ENCODE measurements around the gene GCFC2. TPM values are rescaled to one million over a fixed set of nuclear protein-coding genes. Genes with fewer than 3 reads are reported as not detected.
A peak's percentile ranks its signal among the peaks of the same experiment; 100 is the strongest.

Gene GCFC2
- total and polyA plus RNA-seq, 2 of the 13 experiments (the other 11 are each of a cell fraction or from before 2014, with no cell fraction given) = 26.8 to 49.0 TPM

DNA sequence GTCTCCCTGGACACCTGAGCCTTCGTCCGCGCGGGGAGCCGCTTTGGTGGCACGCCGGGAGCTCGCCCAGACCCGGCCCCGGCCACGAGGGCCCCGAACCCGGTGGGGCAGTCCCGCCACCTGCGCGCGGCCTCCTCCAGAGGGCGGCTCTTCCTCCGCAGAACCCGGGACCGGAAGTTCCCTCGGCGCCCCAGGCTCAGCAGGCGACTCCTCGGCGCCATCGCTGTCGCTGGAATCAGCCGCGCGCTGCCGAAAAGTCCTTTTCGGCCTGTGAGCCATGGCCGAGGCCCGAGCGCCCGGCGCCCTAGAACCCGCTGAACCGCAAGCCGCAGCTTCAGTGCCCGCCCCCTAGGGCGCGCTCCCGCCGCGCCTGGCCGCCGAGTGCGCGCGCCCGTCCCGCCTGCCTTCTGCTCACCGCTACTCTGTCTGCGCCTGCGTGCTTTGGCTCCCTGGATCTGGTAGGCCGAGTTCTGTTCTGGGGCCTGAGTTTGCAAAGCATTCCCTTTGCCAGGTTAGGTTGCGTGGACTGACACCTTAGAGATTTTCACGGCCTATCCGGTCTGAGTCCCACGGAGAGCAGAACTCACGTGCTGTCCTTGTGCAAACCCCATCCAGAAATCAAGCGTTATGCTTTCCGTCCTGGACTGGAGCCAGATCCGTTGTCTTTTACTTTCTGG, at the start of gene GCFC2 (continued):
- TF ChIP-seq, protein P1, sequence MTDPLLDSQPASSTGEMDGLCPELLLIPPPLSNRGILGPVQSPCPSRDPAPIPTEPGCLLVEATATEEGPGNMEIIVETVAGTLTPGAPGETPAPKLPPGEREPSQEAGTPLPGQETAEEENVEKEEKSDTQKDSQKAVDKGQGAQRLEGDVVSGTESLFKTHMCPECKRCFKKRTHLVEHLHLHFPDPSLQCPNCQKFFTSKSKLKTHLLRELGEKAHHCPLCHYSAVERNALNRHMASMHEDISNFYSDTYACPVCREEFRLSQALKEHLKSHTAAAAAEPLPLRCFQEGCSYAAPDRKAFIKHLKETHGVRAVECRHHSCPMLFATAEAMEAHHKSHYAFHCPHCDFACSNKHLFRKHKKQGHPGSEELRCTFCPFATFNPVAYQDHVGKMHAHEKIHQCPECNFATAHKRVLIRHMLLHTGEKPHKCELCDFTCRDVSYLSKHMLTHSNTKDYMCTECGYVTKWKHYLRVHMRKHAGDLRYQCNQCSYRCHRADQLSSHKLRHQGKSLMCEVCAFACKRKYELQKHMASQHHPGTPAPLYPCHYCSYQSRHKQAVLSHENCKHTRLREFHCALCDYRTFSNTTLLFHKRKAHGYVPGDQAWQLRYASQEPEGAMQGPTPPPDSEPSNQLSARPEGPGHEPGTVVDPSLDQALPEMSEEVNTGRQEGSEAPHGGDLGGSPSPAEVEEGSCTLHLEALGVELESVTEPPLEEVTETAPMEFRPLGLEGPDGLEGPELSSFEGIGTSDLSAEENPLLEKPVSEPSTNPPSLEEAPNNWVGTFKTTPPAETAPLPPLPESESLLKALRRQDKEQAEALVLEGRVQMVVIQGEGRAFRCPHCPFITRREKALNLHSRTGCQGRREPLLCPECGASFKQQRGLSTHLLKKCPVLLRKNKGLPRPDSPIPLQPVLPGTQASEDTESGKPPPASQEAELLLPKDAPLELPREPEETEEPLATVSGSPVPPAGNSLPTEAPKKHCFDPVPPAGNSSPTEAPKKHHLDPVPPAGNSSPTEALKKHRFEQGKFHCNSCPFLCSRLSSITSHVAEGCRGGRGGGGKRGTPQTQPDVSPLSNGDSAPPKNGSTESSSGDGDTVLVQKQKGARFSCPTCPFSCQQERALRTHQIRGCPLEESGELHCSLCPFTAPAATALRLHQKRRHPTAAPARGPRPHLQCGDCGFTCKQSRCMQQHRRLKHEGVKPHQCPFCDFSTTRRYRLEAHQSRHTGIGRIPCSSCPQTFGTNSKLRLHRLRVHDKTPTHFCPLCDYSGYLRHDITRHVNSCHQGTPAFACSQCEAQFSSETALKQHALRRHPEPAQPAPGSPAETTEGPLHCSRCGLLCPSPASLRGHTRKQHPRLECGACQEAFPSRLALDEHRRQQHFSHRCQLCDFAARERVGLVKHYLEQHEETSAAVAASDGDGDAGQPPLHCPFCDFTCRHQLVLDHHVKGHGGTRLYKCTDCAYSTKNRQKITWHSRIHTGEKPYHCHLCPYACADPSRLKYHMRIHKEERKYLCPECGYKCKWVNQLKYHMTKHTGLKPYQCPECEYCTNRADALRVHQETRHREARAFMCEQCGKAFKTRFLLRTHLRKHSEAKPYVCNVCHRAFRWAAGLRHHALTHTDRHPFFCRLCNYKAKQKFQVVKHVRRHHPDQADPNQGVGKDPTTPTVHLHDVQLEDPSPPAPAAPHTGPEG (CRISPR knock-in tag; IDR thresholded peaks at IDR 0.05) = peak; percentile 98
- TF ChIP-seq, protein P2, sequence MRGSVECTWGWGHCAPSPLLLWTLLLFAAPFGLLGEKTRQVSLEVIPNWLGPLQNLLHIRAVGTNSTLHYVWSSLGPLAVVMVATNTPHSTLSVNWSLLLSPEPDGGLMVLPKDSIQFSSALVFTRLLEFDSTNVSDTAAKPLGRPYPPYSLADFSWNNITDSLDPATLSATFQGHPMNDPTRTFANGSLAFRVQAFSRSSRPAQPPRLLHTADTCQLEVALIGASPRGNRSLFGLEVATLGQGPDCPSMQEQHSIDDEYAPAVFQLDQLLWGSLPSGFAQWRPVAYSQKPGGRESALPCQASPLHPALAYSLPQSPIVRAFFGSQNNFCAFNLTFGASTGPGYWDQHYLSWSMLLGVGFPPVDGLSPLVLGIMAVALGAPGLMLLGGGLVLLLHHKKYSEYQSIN (CRISPR knock-in tag; IDR thresholded peaks at IDR 0.05; ENCODE audit: borderline replicate concordance) = peak; percentile 95
- TF ChIP-seq, protein P3, sequence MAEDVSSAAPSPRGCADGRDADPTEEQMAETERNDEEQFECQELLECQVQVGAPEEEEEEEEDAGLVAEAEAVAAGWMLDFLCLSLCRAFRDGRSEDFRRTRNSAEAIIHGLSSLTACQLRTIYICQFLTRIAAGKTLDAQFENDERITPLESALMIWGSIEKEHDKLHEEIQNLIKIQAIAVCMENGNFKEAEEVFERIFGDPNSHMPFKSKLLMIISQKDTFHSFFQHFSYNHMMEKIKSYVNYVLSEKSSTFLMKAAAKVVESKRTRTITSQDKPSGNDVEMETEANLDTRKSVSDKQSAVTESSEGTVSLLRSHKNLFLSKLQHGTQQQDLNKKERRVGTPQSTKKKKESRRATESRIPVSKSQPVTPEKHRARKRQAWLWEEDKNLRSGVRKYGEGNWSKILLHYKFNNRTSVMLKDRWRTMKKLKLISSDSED (CRISPR knock-in tag; IDR thresholded peaks at IDR 0.05) = peak; percentile 99
- TF ChIP-seq, protein P4, sequence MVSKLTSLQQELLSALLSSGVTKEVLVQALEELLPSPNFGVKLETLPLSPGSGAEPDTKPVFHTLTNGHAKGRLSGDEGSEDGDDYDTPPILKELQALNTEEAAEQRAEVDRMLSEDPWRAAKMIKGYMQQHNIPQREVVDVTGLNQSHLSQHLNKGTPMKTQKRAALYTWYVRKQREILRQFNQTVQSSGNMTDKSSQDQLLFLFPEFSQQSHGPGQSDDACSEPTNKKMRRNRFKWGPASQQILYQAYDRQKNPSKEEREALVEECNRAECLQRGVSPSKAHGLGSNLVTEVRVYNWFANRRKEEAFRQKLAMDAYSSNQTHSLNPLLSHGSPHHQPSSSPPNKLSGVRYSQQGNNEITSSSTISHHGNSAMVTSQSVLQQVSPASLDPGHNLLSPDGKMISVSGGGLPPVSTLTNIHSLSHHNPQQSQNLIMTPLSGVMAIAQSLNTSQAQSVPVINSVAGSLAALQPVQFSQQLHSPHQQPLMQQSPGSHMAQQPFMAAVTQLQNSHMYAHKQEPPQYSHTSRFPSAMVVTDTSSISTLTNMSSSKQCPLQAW (CRISPR knock-in tag; IDR thresholded peaks at IDR 0.05) = peak; percentile 88
- TF ChIP-seq RFX1 (IDR thresholded peaks at IDR 0.05) (no peak), ZBTB1 (CRISPR knock-in tag; IDR thresholded peaks at IDR 0.05; ENCODE audit: borderline replicate concordance) (peak; percentile 90; the same call in 1 of the 2 replicates), LCORL (IDR thresholded peaks at IDR 0.05) (no peak), LCORL (CRISPR knock-in tag; IDR thresholded peaks at IDR 0.05) (peak; percentile 93), AKAP8 (CRISPR knock-in tag; IDR thresholded peaks at IDR 0.05) (peak; percentile 97), KMT2B (CRISPR knock-in tag; IDR thresholded peaks at IDR 0.05) (peak; percentile 99)
- TF ChIP-seq, protein P5, sequence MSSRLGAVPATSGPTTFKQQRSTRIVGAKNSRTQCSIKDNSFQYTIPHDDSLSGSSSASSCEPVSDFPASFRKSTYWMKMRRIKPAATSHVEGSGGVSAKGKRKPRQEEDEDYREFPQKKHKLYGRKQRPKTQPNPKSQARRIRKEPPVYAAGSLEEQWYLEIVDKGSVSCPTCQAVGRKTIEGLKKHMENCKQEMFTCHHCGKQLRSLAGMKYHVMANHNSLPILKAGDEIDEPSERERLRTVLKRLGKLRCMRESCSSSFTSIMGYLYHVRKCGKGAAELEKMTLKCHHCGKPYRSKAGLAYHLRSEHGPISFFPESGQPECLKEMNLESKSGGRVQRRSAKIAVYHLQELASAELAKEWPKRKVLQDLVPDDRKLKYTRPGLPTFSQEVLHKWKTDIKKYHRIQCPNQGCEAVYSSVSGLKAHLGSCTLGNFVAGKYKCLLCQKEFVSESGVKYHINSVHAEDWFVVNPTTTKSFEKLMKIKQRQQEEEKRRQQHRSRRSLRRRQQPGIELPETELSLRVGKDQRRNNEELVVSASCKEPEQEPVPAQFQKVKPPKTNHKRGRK (CRISPR knock-in tag; IDR thresholded peaks at IDR 0.05) = peak; percentile 90
- TF ChIP-seq, protein P6, sequence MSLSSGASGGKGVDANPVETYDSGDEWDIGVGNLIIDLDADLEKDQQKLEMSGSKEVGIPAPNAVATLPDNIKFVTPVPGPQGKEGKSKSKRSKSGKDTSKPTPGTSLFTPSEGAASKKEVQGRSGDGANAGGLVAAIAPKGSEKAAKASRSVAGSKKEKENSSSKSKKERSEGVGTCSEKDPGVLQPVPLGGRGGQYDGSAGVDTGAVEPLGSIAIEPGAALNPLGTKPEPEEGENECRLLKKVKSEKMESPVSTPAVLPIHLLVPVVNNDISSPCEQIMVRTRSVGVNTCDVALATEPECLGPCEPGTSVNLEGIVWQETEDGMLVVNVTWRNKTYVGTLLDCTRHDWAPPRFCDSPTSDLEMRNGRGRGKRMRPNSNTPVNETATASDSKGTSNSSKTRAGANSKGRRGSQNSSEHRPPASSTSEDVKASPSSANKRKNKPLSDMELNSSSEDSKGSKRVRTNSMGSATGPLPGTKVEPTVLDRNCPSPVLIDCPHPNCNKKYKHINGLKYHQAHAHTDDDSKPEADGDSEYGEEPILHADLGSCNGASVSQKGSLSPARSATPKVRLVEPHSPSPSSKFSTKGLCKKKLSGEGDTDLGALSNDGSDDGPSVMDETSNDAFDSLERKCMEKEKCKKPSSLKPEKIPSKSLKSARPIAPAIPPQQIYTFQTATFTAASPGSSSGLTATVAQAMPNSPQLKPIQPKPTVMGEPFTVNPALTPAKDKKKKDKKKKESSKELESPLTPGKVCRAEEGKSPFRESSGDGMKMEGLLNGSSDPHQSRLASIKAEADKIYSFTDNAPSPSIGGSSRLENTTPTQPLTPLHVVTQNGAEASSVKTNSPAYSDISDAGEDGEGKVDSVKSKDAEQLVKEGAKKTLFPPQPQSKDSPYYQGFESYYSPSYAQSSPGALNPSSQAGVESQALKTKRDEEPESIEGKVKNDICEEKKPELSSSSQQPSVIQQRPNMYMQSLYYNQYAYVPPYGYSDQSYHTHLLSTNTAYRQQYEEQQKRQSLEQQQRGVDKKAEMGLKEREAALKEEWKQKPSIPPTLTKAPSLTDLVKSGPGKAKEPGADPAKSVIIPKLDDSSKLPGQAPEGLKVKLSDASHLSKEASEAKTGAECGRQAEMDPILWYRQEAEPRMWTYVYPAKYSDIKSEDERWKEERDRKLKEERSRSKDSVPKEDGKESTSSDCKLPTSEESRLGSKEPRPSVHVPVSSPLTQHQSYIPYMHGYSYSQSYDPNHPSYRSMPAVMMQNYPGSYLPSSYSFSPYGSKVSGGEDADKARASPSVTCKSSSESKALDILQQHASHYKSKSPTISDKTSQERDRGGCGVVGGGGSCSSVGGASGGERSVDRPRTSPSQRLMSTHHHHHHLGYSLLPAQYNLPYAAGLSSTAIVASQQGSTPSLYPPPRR (CRISPR knock-in tag; IDR thresholded peaks at IDR 0.05; ENCODE audit: borderline replicate concordance) = peak; percentile 87
